Measurements from ENCODE around the gene SOX10.

Gene SOX10

DNA sequence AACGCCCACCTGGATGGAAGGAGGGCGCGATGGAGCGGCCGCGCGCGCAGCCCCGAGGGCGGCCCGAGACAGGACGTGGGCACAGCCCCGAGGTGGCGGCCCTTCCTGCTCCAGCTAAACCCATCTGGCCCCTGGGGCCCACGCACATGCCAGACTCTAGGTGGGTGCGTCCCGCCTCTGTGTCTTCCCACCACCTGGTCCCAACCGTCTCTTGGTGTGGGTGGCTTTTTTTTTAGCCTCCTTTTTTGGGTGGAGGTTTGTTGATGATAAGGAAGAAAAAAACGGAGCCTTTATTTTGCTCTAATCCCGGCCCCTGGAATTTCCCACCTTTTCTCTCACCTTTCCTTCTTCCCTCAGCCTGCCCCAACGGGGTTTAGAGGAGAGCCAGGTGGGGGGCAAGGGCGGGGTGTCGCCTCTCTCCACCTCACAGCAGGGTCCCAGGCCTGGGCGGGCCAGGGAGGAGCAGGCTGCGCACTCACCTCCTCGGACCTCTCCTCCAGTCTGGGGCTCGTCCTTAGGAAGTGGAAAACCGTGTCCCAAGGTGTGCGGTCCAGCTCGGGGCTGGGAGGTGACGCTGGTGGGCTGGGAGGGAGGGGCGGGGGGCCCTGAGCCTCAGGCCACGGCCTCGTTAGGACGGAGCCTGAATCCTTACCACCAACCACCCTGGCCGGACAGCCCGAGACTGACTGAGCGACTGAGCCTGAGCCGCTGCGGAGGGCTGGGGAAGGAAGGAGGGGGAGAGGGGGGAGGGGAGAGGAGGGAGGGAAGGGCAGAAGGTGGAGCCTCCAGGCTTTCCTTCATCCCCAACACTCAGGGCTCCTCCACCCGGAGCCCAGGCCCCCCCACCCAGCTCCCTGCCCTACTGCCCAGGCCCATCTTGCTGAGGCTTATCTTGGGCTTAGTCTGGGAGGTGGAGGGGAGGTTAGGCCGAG is at the start of gene SOX10:
TSS of gene SOX10 (minus strand) at position 696 of the 932 bp plus-strand sequence. CDS start 771 bp downstream, outside the sequence.
- Histone ChIP-seq H3K9ac (ENCODE audit: low read depth, low read length) (no peak within 1 kb of the TSS), H3K4me3 (ENCODE audit: low read length) (peak within 1 kb of the TSS; percentile 59), H3K27ac (ENCODE audit: low read length) (no peak within 1 kb of the TSS), H3K9me3 (ENCODE audit: insufficient read depth, low read depth, low read length) (no peaks in the 10 kb centered on the region), H3K4me1 (ENCODE audit: insufficient read depth, low read length) (peaks cover 4% of the 10 kb centered on the region; the same call in 1 of the 2 replicates), H3K36me3 (ENCODE audit: insufficient read depth, low read depth, low read length) (no peaks in the 10 kb centered on the region), H3K27me3 (ENCODE audit: insufficient read depth, low read length) (peaks cover 39% of the 10 kb centered on the region)

DNA sequence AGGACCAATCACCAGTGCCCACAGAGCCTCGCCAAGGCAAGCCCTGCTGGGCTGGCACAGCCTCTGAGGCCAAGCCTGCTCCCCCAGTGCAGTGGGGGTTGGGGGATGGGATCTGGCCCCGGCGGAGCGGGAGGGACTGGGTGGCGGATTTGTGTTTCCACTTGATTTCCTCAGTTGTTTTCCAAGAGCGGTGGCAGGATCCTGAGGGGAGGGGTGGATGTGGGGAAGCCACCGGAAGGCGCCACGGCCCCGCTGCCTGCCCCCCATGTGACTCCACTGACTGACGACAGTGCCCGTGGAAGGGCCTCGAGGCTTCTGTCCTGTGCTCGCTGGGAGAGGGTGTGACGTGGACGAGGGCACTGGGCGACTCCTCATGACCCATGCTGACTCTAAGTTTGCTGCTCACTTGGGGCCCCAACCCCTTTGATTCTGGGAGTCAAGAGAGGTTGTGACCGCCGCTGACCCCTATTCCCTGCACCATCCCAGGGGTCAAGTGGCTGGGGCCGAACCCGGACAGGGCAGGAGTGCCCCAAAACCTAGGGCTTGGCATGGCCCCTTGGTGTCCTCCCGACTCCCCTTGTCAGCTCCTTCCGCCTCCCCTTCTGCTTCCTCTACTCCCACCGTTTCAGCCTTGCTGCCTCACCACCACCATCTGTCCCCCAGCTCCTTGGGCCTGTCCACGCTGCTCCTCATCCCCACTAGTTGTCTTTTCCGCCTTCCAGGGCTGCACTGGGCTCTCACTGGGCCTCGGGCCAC is 49.3 kb upstream of the SOX10 start:
- H3K9me3 ChIP-seq (ENCODE audit: insufficient read depth, low read depth, low read length): no peaks in the 10 kb centered on the region
- H3K27me3 ChIP-seq (ENCODE audit: insufficient read depth, low read length): no peaks in the 10 kb centered on the region
- peak overlapping the region; percentile 47; the same call in 1 of the 2 replicates for H3K9ac ChIP-seq (ENCODE audit: low read depth, low read length)
- no peak overlapping the region for H3K4me3 ChIP-seq (ENCODE audit: low read length)
- H3K4me1 ChIP-seq (ENCODE audit: insufficient read depth, low read length): peaks cover 12% of the 10 kb centered on the region; the same call in 1 of the 2 replicates
- no peaks in the 10 kb centered on the region for H3K36me3 ChIP-seq (ENCODE audit: insufficient read depth, low read depth, low read length)
- no peak overlapping the region for H3K27ac ChIP-seq (ENCODE audit: low read length)

DNA sequence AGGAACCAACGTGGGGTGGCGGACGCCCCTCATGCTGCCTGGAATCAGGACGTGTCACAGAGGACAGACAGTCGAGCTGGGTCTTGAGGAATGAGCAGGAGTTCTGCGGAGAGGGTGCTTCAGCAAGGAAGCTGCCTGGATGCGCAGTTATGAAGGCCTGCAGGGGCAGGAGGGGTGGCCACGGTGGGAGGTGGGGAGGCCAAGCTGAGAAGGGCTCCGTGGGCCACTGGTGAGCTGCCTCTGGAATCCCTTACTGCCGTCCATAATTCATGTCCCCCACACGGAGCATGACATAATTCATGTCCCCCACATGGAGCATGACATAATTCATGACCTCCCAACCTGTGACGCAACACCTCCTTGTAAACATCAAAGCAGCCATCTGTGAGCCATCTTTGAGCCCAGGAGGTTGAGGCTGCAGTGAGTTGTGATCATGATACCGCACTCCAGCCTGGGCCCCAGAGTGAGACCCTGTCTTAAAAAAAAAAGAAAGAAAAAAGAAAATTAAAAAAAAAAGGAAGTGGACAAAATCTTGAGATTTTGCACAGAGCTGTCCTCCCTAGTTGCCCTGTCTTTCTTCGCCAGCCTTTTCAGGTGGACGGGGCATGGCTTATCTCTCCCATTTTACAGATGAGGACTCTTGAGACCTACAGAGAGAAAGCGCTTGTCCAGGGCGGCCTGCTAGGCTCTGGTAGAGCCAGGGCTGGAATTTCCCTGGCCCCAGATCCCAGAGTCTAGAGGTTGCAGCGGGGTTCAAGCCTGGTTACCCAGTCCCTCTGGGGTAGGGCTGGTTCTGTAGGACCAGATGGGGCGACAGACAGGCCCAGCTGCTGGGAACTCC is 48.5 kb upstream of the SOX10 start:
- H3K9ac ChIP-seq (ENCODE audit: low read depth, low read length): no peak overlapping the region
- no peak overlapping the region for H3K4me3 ChIP-seq (ENCODE audit: low read length)
- peaks cover 12% of the 10 kb centered on the region; the same call in 1 of the 2 replicates for H3K4me1 ChIP-seq (ENCODE audit: insufficient read depth, low read length)
- H3K27me3 ChIP-seq (ENCODE audit: insufficient read depth, low read length): no peaks in the 10 kb centered on the region
- H3K9me3 ChIP-seq (ENCODE audit: insufficient read depth, low read depth, low read length): no peaks in the 10 kb centered on the region
- H3K27ac ChIP-seq (ENCODE audit: low read length): no peak overlapping the region
- no peaks in the 10 kb centered on the region for H3K36me3 ChIP-seq (ENCODE audit: insufficient read depth, low read depth, low read length)

DNA sequence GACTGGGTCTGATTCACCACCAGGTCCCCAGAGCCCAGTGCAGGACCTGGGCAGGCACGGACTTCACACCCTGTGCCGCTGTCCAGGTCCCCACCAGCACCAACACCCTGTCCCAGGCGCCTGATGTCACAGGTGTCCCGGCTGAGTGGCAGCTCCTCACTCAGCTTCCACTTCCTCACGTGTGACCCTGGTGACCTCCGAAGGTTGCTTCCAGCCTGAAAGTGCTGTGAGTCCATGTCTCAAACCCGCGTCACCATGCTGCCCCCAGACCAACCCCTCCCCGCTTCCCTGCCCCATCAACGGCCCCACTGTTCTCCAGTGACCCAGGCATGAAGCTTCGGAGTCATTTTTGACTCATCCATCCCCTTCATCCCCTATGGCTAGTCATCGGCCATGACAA is 47.1 kb upstream of the SOX10 start:
- Histone ChIP-seq H3K4me3 (ENCODE audit: low read length) (no peak overlapping the region), H3K9ac (ENCODE audit: low read depth, low read length) (no peak overlapping the region), H3K27me3 (ENCODE audit: insufficient read depth, low read length) (no peaks in the 10 kb centered on the region), H3K27ac (ENCODE audit: low read length) (no peak overlapping the region), H3K36me3 (ENCODE audit: insufficient read depth, low read depth, low read length) (no peaks in the 10 kb centered on the region), H3K4me1 (ENCODE audit: insufficient read depth, low read length) (peaks cover 12% of the 10 kb centered on the region; the same call in 1 of the 2 replicates), H3K9me3 (ENCODE audit: insufficient read depth, low read depth, low read length) (no peaks in the 10 kb centered on the region)

DNA sequence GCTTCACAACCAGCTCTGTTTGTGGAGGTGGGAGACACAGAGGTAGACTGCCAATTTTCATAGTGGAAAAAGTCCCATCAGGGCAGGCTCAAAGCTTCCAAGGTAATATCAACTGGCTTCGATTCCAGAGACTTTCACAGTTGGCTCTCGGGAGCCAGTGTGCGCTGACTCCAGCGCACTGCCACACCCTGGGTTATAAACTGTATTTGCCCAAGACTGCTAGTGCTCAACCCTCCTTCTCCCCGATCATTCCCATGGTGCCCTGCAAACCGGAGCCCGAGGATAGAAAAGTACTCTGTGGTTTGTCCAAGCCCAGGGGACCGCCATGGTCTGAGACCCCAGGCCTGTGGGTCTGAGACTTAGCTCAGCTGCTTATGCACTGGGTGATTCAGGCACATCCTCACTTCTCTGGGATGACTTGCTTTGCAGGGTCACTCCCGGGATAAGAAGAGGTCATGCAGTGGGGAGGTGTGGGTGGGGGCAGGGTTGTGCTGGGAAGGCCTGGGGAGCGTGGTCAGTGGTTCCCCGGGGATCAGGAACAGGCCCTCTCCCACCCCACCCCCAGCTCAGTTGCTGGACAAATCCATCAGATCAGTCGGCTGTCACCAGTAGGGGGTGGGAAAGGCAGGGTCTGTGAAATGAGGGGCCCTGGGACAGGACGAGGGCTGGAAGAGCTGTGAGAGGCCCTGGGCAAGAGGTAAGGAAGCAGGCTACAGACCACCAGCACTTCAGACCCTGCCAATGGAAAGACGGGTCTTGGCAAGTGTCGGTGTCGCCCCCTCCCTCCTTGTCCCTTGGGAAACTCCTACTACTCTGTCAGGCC is 46.2 kb upstream of the SOX10 start:
- H3K27me3 ChIP-seq (ENCODE audit: insufficient read depth, low read length): no peaks in the 10 kb centered on the region
- no peak overlapping the region for H3K27ac ChIP-seq (ENCODE audit: low read length)
- no peaks in the 10 kb centered on the region for H3K36me3 ChIP-seq (ENCODE audit: insufficient read depth, low read depth, low read length)
- H3K4me1 ChIP-seq (ENCODE audit: insufficient read depth, low read length): peaks cover 12% of the 10 kb centered on the region; the same call in 1 of the 2 replicates
- no peak overlapping the region for H3K4me3 ChIP-seq (ENCODE audit: low read length)
- no peaks in the 10 kb centered on the region for H3K9me3 ChIP-seq (ENCODE audit: insufficient read depth, low read depth, low read length)
- no peak overlapping the region for H3K9ac ChIP-seq (ENCODE audit: low read depth, low read length)

DNA sequence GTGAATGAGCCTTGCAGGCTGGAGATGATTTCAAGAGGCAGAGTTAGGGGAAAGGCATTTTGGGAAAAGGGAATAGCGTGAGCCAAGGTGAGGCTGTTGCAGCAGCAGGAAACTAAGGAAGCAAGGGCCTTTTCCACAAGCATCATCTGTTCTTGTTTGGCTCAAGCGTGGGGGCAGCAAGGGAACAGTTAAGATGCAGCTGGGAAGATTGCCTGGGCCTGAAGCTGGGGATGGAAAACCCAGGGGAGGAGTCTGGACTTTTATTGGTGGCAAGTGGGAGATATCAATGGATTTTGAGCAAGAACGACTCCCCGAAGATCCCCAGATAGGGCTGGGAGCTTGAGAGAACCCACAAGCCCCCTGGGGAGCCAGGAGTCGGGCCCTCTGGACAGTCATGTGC is 45.5 kb upstream of the SOX10 start:
- peaks cover 6% of the 10 kb centered on the region; the same call in 1 of the 2 replicates for H3K4me1 ChIP-seq (ENCODE audit: insufficient read depth, low read length)
- H3K9me3 ChIP-seq (ENCODE audit: insufficient read depth, low read depth, low read length): no peaks in the 10 kb centered on the region
- H3K9ac ChIP-seq (ENCODE audit: low read depth, low read length): no peak overlapping the region
- H3K27me3 ChIP-seq (ENCODE audit: insufficient read depth, low read length): no peaks in the 10 kb centered on the region
- no peaks in the 10 kb centered on the region for H3K36me3 ChIP-seq (ENCODE audit: insufficient read depth, low read depth, low read length)
- no peak overlapping the region for H3K27ac ChIP-seq (ENCODE audit: low read length)
- H3K4me3 ChIP-seq (ENCODE audit: low read length): no peak overlapping the region

DNA sequence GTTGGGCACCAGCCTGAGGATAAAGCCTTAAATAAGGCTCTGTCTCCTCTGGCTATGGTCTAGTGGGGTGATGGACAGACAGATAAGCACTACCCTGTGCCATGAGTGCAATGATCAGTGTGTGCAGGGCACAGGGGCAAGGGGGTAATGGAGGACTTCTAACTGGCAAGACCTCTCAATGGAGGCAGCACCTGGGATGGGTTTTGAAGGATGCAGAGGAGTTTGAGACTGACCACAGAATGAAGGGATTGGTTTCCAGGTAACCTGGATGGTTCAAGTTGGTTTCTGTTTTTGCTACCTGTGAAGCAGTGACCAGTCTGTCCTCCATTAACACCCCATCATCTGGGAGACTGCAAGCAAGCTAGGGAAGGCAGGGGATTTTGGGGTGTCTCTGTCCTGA is 45.0 kb upstream of the SOX10 start:
- H3K4me1 ChIP-seq (ENCODE audit: insufficient read depth, low read length): peaks cover 5% of the 10 kb centered on the region; the same call in 1 of the 2 replicates
- H3K27me3 ChIP-seq (ENCODE audit: insufficient read depth, low read length): no peaks in the 10 kb centered on the region
- no peak overlapping the region for H3K27ac ChIP-seq (ENCODE audit: low read length)
- no peaks in the 10 kb centered on the region for H3K9me3 ChIP-seq (ENCODE audit: insufficient read depth, low read depth, low read length)
- H3K36me3 ChIP-seq (ENCODE audit: insufficient read depth, low read depth, low read length): no peaks in the 10 kb centered on the region
- no peak overlapping the region for H3K9ac ChIP-seq (ENCODE audit: low read depth, low read length)
- no peak overlapping the region for H3K4me3 ChIP-seq (ENCODE audit: low read length)

DNA sequence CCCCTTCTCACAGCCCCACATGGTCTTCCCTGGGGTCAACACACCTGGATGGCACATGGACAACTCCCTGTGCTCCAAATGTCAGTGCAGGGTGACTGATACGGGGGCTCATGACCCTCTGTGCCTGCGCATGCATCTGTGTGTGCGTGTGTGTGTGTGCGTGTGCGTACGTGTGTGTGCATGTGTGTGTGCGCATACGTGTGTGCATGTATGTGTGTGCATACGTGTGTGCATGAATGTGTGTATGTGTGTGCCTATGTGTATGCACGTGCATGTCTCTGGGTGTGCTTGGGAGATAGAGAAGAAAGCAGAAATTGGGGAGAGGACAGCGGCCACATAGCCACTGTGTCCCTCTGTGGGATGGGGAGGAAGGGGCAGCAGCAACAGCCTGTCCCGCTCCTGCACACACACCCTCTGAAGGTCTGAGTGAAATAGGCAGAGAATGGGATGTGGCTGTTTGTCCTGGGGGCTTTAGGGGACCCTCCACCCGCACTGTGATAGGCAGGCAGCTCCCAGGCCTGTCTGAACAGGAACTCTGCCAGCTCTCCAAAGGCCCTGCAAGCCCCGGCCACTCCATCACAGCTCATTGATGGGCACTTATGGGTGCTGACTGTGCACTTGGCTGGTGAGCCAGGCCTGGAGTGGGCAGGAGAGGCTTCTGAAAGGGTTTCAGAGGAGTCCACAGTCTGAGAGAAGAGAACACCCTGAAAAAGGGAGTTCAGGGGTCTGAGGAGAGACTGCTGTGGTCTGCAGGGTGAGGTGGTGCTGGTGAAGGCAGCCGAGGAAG is 44.2 kb upstream of the SOX10 start:
- H3K27ac ChIP-seq (ENCODE audit: low read length): no peak overlapping the region
- no peaks in the 10 kb centered on the region for H3K27me3 ChIP-seq (ENCODE audit: insufficient read depth, low read length)
- H3K4me3 ChIP-seq (ENCODE audit: low read length): no peak overlapping the region
- no peaks in the 10 kb centered on the region for H3K4me1 ChIP-seq (ENCODE audit: insufficient read depth, low read length)
- no peaks in the 10 kb centered on the region for H3K36me3 ChIP-seq (ENCODE audit: insufficient read depth, low read depth, low read length)
- H3K9me3 ChIP-seq (ENCODE audit: insufficient read depth, low read depth, low read length): no peaks in the 10 kb centered on the region
- H3K9ac ChIP-seq (ENCODE audit: low read depth, low read length): no peak overlapping the region

DNA sequence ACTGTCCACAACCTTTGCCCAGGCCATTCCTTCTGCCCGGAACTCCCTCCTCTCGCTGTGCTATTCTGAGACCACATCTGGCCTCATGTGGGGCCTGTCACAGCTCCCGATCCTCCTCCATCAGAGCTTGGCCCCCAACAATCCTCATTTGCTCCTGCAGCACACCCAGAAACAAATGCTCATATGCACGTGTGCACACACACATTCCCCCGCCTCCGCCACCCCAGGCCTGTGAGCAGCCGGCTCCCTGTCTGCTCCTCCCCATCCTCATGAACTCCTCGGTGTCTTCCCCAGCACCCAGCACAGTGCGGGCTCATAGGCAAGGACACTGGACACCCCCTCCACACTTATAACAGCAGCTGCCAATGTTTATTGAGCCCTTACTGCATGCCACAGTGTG is 43.1 kb upstream of the SOX10 start:
- H3K27ac ChIP-seq (ENCODE audit: low read length): no peak overlapping the region
- no peak overlapping the region for H3K9ac ChIP-seq (ENCODE audit: low read depth, low read length)
- H3K9me3 ChIP-seq (ENCODE audit: insufficient read depth, low read depth, low read length): no peaks in the 10 kb centered on the region
- no peaks in the 10 kb centered on the region for H3K27me3 ChIP-seq (ENCODE audit: insufficient read depth, low read length)
- H3K4me1 ChIP-seq (ENCODE audit: insufficient read depth, low read length): no peaks in the 10 kb centered on the region
- no peaks in the 10 kb centered on the region for H3K36me3 ChIP-seq (ENCODE audit: insufficient read depth, low read depth, low read length)
- no peak overlapping the region for H3K4me3 ChIP-seq (ENCODE audit: low read length)

Data from iPS-20b (cell line).